ENCODE measurements around the gene MEAF6.

Gene MEAF6

DNA sequence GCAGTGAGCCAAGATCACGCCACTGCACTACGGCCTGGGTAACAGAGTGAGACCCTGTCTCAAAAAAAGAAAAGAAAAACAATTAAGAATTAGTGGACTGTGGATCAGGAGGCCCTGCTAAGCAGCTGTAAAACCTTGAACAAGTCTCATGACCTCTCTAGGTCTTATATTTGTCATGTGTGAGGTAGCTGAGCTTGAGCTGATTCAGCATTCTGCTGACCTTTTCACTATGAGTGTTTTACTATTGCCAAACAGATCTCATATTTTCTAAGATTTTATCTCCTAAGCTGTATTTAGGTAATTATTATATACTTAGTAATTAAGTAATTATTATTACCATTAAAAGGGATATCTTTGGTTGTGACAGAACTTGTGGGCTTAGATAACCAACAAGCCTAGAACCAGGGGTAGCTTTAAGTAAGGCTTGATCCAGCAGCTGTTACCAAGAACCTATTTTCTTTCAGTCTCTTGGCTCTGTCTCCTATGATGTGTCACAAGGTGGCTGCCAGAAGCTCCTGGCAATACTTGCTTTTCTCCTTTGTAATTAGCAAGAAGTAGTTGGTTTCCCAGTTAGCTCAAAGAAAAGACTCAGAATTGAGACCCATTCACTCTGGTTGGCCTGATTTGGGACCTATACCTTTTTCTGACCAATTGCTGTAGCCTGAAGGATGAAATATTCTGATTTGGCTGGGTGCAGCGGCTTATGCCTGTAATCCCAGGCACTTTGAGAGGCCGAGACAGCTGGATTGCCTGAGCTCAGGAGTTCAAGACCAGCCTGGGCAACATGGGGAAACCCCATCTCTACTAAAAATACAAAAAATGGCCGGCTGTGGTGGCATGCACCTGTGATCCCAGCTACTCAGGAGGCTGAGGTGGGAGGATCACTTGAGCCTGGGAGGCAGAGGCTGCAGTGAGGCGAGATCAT, 48.7 kb downstream of the MEAF6 start:
- TF ChIP-seq TAF1 (IDR thresholded peaks at IDR 0.05; ENCODE audit: borderline replicate concordance, low read depth, low read length) (no peak), POLR2AphosphoS5 (IDR thresholded peaks at IDR 0.05; ENCODE audit: low read depth, low read length) (no peak), POLR2A (IDR thresholded peaks at IDR 0.05; ENCODE audit: low read depth, low read length) (no peak)
- no peak for DNase-seq (ENCODE audit: insufficient read length)
- FAIRE-seq: no peak

DNA sequence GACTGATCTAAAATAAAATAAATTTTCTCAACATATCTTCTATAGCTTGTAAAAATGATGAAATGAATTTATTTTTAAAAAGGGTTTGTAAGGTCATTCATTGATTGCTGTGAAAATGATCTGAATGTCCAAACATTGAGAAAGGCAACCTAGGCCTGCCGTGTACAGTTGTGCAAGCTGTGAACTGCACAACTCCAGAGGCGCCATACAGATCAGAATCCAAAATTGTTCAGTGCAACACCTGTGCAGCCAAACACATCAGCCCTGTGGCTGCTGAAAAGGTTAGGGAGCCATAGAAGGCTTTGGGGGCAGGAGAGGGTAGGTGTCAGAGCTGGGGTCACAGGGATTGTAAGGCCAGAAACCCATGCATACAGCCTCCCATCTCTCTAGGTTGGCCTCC, 50.1 kb downstream of the MEAF6 start:
- FAIRE-seq (no peak), DNase-seq (ENCODE audit: insufficient read length) (no peak)
- TF ChIP-seq POLR2A (IDR thresholded peaks at IDR 0.05; ENCODE audit: low read depth, low read length): no peak
- no peak for TF ChIP-seq TAF1 (IDR thresholded peaks at IDR 0.05; ENCODE audit: borderline replicate concordance, low read depth, low read length)
- TF ChIP-seq POLR2AphosphoS5 (IDR thresholded peaks at IDR 0.05; ENCODE audit: low read depth, low read length): no peak

DNA sequence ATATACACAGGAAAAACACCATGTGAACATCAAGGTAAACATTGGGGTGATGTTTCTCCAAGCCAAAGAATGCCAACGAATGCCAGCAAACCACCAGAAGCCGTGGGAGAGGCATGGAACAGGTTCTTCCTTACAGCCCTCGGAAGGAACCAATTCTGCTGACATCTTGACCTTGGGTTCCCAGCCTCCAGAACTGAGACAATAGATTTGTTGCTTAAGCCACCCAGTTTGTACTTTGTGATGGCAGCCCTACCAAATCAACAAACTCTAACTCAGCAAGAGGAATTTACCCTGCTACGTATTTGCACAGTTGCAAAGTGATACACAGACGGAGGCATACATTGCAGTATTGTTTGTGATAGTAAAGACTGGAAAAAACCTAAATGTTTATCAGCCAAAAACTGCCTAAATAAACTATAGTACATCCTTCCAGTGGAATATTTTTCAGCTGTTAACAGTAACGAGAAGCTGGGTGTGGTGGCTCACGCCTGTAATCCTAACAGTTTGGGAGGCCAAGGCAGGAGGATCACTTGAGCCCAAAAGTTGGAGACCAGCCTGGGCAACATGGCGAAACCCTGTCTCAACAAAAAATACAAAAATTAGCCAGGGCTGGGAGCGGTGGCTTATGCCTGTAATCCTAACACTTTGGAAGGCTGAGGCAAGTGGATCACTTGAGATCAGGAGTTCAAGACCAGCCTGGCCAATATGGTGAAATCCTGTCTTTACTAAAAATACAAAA, 52.7 kb downstream of the MEAF6 start:
- FAIRE-seq: no peak
- DNase-seq (ENCODE audit: insufficient read length): no peak
- TF ChIP-seq POLR2AphosphoS5 (IDR thresholded peaks at IDR 0.05; ENCODE audit: low read depth, low read length): no peak
- no peak for TF ChIP-seq POLR2A (IDR thresholded peaks at IDR 0.05; ENCODE audit: low read depth, low read length)
- no peak for TF ChIP-seq TAF1 (IDR thresholded peaks at IDR 0.05; ENCODE audit: borderline replicate concordance, low read depth, low read length)

DNA sequence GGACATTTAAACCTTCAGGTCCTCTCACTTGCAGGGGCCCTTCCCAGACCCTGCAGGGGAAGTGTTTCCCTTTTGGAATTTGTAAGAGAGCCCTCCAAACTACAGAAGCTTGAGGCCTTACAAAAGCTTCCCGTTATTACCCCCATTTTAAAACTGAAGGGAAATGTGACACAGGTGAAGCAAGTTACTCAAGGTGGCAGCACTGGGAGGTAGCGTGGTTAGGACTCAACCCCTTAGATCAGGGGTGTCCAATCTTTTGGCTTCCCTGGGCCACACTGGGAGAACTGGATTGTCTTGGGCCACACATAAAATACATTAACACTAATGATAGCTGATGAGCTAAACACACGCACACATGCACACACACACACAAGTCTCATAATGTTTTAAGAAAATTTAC, 56.0 kb downstream of the MEAF6 start:
- TF ChIP-seq POLR2AphosphoS5 (IDR thresholded peaks at IDR 0.05; ENCODE audit: low read depth, low read length) (no peak), TAF1 (IDR thresholded peaks at IDR 0.05; ENCODE audit: borderline replicate concordance, low read depth, low read length) (no peak), POLR2A (IDR thresholded peaks at IDR 0.05; ENCODE audit: low read depth, low read length) (no peak)
- DNase-seq (ENCODE audit: insufficient read length) (no peak), FAIRE-seq (no peak)

DNA sequence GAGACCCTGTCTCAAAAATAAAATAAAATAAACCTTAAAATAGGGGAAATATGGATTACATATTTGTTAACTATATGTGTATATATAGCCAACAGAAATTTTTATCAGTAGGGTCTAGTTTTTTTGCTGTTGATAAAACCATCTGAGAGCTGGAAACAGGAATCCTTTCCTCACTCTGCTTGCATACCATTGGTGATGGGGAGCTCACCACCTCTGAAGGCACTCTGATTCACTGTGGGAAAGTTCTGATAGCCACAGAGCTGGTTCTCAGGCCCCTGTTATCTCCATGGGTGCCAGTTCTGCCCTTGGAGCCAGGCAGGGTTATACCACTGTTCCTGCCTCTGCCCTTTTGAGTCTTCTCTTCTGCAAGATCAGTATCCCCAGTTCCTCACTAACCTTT, 58.0 kb downstream of the MEAF6 start:
- TF ChIP-seq POLR2A (IDR thresholded peaks at IDR 0.05; ENCODE audit: low read depth, low read length) (no peak), TAF1 (IDR thresholded peaks at IDR 0.05; ENCODE audit: borderline replicate concordance, low read depth, low read length) (no peak), POLR2AphosphoS5 (IDR thresholded peaks at IDR 0.05; ENCODE audit: low read depth, low read length) (no peak)
- FAIRE-seq (no peak), DNase-seq (ENCODE audit: insufficient read length) (no peak)

DNA sequence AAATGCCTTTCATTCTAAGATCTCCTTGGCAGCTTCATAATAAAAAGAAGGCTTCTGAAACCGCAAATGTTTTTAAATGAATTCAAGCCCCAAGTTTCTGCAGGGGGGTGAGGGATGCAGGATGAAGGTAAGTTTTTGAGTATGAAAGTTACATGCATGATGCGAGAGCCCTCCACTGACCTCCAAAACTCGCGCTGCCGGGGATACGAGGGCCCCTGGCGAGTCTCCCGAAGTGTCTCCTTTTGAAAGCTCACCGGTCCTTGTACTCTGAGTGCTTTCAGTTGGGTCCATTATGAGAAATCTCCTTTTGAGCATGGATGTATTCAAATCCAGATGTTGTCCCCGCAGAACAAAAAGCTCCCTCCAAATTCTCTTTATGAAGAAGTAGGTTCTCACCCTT, 59.0 kb downstream of the MEAF6 start:
- FAIRE-seq: no peak
- DNase-seq (ENCODE audit: insufficient read length): no peak
- TF ChIP-seq POLR2A (IDR thresholded peaks at IDR 0.05; ENCODE audit: low read depth, low read length) (no peak), POLR2AphosphoS5 (IDR thresholded peaks at IDR 0.05; ENCODE audit: low read depth, low read length) (no peak), TAF1 (IDR thresholded peaks at IDR 0.05; ENCODE audit: borderline replicate concordance, low read depth, low read length) (no peak)

DNA sequence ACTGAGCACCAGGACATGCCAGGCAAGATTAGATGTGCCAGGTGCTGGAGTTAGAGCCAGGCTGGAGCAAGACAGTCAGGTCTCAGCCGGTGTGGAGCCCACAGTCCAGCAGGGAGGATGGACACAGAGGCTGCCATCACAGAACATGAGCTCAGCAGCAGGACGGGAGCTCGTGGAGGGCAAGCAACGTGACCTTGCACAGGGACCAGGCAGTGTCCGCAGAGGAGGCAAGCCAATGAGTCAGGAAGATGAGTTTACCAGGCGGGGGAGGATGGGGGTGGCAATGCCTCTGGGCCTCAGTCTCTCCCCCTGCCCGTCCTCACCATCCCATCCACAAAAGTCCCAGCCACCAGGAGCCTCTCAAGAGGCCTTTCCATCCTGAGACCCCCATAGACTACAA, 60.9 kb downstream of the MEAF6 start:
- TF ChIP-seq TAF1 (IDR thresholded peaks at IDR 0.05; ENCODE audit: borderline replicate concordance, low read depth, low read length): no peak
- no peak for TF ChIP-seq POLR2A (IDR thresholded peaks at IDR 0.05; ENCODE audit: low read depth, low read length)
- TF ChIP-seq POLR2AphosphoS5 (IDR thresholded peaks at IDR 0.05; ENCODE audit: low read depth, low read length): no peak
- no peak for FAIRE-seq
- DNase-seq (ENCODE audit: insufficient read length): no peak

DNA sequence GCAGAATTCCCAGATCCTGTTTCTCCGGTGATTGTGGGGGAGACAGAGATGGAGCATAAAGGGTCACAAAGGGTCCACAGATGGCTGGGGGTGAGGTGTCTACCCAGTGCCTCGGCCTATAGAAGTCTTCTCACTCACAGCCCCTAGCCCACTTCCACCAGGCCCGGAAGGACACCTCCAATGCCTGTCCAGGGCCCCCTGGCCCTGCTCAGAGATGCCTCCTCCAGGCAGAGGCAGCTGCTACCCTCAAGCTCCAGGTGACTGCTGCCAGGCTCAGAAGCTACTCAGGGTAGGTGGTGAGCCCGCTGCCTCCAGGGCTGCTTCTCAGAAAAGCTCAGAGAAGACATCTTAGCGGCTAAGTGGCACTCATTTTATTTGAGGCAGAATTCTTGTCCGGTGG, 62.1 kb downstream of the MEAF6 start:
- FAIRE-seq: no peak
- TF ChIP-seq TAF1 (IDR thresholded peaks at IDR 0.05; ENCODE audit: borderline replicate concordance, low read depth, low read length): no peak
- TF ChIP-seq POLR2AphosphoS5 (IDR thresholded peaks at IDR 0.05; ENCODE audit: low read depth, low read length): no peak
- no peak for TF ChIP-seq POLR2A (IDR thresholded peaks at IDR 0.05; ENCODE audit: low read depth, low read length)
- no peak for DNase-seq (ENCODE audit: insufficient read length)

DNA sequence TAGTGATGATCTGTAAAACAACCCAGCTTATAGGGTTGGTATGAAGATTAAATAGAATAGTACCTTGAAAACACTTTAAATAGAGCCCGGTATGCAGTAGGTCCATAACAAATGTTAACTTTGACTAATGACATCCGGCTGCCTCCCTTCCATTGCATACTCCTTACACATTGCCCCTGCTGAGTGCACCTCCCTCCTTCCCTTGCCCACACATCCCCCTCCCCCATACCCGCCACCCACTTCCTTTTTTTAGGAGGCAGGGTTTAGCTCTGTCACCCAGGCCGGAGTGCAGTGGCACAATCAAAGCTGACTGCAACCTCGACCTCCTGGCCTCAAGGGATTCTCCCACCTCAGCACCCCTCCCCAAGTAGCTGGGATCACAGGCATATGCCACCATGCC, 64.6 kb downstream of the MEAF6 start:
- TF ChIP-seq POLR2A (IDR thresholded peaks at IDR 0.05; ENCODE audit: low read depth, low read length) (no peak), TAF1 (IDR thresholded peaks at IDR 0.05; ENCODE audit: borderline replicate concordance, low read depth, low read length) (no peak), POLR2AphosphoS5 (IDR thresholded peaks at IDR 0.05; ENCODE audit: low read depth, low read length) (no peak)
- no peak for FAIRE-seq

DNA sequence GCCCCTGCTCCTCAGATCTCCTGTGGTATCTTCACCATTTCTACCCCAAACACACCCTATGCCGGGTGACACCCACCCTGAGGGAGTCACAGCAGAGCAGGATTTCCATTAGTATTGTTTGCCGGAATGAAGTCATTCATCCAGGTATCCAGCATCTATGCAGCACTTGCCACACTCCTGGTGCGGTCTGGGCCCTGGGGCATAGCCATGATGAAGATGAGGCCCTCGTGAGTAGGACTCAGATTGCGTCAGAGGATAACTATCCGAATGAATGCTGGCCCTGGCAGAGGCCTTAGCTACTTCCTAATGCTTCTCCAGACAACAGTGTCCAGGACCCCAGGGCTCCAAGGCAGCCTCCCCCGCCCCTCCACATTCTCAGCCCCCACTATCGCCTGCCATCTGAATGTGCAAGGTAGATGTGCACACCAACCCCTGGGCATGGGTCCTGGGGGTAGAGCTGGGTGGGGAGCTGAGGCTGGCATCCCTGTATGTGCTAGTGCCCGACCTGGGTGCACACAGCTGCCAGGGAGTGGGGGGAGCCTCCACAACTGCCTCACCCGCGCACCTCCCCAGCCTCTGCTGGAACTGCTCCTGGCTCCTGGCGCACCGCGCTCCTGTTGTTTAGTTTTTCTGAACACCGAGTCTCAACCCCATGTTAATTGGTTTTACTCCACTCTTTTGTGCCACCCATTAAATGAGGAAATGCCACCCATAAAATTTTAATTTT, 65.7 kb downstream of the MEAF6 start:
- no peak for FAIRE-seq

More for the DNA sequence above, 64.6 kb downstream of the MEAF6 start:
- DNase-seq (ENCODE audit: insufficient read length): no peak

DNA sequence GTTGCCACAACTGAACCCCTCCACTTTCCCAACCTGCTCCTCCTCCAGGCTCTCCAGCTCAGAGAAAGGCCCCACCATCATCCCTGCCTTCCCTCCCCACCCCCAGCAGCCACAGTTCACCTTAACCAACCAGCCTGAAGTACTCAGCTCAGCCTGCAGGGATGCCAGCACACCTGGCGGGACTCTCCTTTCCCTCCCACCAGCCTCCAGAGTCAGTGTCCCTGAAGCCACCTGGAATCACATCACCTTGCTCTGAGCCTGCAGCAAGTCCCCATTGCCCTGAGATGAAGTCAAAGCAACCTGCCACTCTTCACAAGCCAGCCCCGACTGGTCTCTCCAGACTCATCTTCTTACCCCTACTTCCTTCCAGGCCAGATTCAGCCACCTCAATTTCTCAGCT, 66.4 kb downstream of the MEAF6 start:
- no peak for FAIRE-seq
- TF ChIP-seq TAF1 (IDR thresholded peaks at IDR 0.05; ENCODE audit: borderline replicate concordance, low read depth, low read length): no peak
- no peak for TF ChIP-seq POLR2AphosphoS5 (IDR thresholded peaks at IDR 0.05; ENCODE audit: low read depth, low read length)
- no peak for TF ChIP-seq POLR2A (IDR thresholded peaks at IDR 0.05; ENCODE audit: low read depth, low read length)
- no peak for DNase-seq (ENCODE audit: insufficient read length)

More for the DNA sequence above, 65.7 kb downstream of the MEAF6 start:
- TF ChIP-seq POLR2AphosphoS5 (IDR thresholded peaks at IDR 0.05; ENCODE audit: low read depth, low read length) (no peak), TAF1 (IDR thresholded peaks at IDR 0.05; ENCODE audit: borderline replicate concordance, low read depth, low read length) (no peak), POLR2A (IDR thresholded peaks at IDR 0.05; ENCODE audit: low read depth, low read length) (no peak)
- DNase-seq (ENCODE audit: insufficient read length): no peak

All from GM12892 (cell line).